Trophoblast cell (in vitro differentiated cells and primary cell): Measurements from ENCODE around the gene NCR2.

Experiments used
- DNase-seq, 2 donors: peaks; one replicate each; pipeline ENCODE4 v3.0.0-alpha.2; 2016
- H2AFZ ChIP-seq: 2 replicates; pipeline ENCODE4 v1.6.1; 2013; ENCODE audit warnings: low read length, moderate library complexity, mild to moderate bottlenecking; ENCODE audit not compliant: insufficient read depth, poor library complexity
- H2AK5ac ChIP-seq: 2 replicates; pipeline ENCODE4 v1.6.1; 2013; ENCODE audit warnings: mild to moderate bottlenecking, low read length
- H2BK120ac ChIP-seq: 2 replicates; pipeline ENCODE4 v1.6.1; 2013; ENCODE audit warnings: low read length, mild to moderate bottlenecking, moderate library complexity; ENCODE audit not compliant: insufficient read depth, poor library complexity
- H2BK12ac ChIP-seq: 2 replicates; pipeline ENCODE4 v1.6.1; 2013; ENCODE audit warnings: mild to moderate bottlenecking, low read length, moderate library complexity
- H2BK5ac ChIP-seq: 2 replicates; pipeline ENCODE4 v1.6.1; 2013; ENCODE audit warnings: low read length, low read depth, moderate library complexity, mild to moderate bottlenecking; ENCODE audit not compliant: poor library complexity
- H3K14ac ChIP-seq: 2 replicates; pipeline ENCODE4 v1.6.1; 2013; ENCODE audit warnings: mild to moderate bottlenecking, low read length
- H3K18ac ChIP-seq: 2 replicates; pipeline ENCODE4 v1.6.1; 2013; ENCODE audit warnings: mild to moderate bottlenecking, low read length
- H3K23ac ChIP-seq: 2 replicates; pipeline ENCODE4 v1.6.1; 2013; ENCODE audit warnings: low read length
- H3K27ac ChIP-seq: 2 replicates; pipeline ENCODE4 v1.5.1; 2013; ENCODE audit warnings: low read depth, mild to moderate bottlenecking, inconsistent platforms, low read length, moderate library complexity
- H3K27me3 ChIP-seq: 2 replicates; pipeline ENCODE4 v1.6.1; 2013; ENCODE audit warnings: inconsistent platforms, mild to moderate bottlenecking, low read length, moderate library complexity; ENCODE audit not compliant: insufficient read depth
- H3K36me3 ChIP-seq, 2 experiments: 1 replicate in 1 of 2; 2 replicates in 1 of 2; pipeline ENCODE4 v1.6.1; 2013; ENCODE audit warnings: low read length in 2 of 2, mild to moderate bottlenecking in 2 of 2, moderate library complexity in 1 of 2; ENCODE audit not compliant: insufficient read depth in 2 of 2, control insufficient read depth in 1 of 2
- H3K4ac ChIP-seq: 2 replicates; pipeline ENCODE4 v1.6.1; 2013; ENCODE audit warnings: low read depth, mild to moderate bottlenecking, low read length, moderate library complexity
- H3K4me1 ChIP-seq, 2 experiments: 1 replicate in 1 of 2; 2 replicates in 1 of 2; pipeline ENCODE4 v1.6.1; 2013; ENCODE audit warnings: low read length in 2 of 2, mild to moderate bottlenecking in 2 of 2, moderate library complexity in 1 of 2; ENCODE audit not compliant: insufficient read depth in 2 of 2, control insufficient read depth in 1 of 2
- H3K4me2 ChIP-seq: 2 replicates; pipeline ENCODE4 v1.6.1; 2013; ENCODE audit warnings: inconsistent platforms, mild to moderate bottlenecking, low read length, moderate library complexity
- H3K4me3 ChIP-seq: 2 replicates; pipeline ENCODE4 v1.5.1; 2013; ENCODE audit warnings: mild to moderate bottlenecking, low read depth, low read length, inconsistent platforms
- H3K79me1 ChIP-seq: one replicate; pipeline ENCODE4 v1.6.1; 2013; ENCODE audit warnings: low read length
- H3K79me2 ChIP-seq: 2 replicates; pipeline ENCODE4 v1.6.1; 2013; ENCODE audit warnings: low read length, mild to moderate bottlenecking; ENCODE audit not compliant: control insufficient read depth, insufficient read depth, poor library complexity
- H3K9ac ChIP-seq: 2 replicates; pipeline ENCODE4 v1.6.1; 2013; ENCODE audit warnings: mild to moderate bottlenecking, low read length
- H3K9me3 ChIP-seq: 2 replicates; pipeline ENCODE4 v1.6.1; 2013; ENCODE audit warnings: low read depth, mild to moderate bottlenecking, control low read depth, inconsistent platforms, low read length; ENCODE audit not compliant: insufficient read depth
- H4K12ac ChIP-seq: 2 replicates; pipeline ENCODE4 v1.6.1; 2013; ENCODE audit warnings: low read depth, mild to moderate bottlenecking, low read length, moderate library complexity
- H4K8ac ChIP-seq: 2 replicates; pipeline ENCODE4 v1.6.1; 2013; ENCODE audit warnings: low read depth, mild to moderate bottlenecking, low read length, moderate library complexity
- H4K91ac ChIP-seq: one replicate; pipeline ENCODE4 v1.6.1; 2013; ENCODE audit warnings: low read depth, mild to moderate bottlenecking, low read length, moderate library complexity
- WGBS: extraction: QIAGEN DNeasy Blood & Tissue Kit; methylation state at CpG from one replicate; pipeline ENCODE4 v1.1.7; 2013; ENCODE audit warnings: missing lambda C conversion rate; ENCODE audit not compliant: insufficient read length, insufficient coverage; ENCODE audit errors: extremely low coverage; 5-methylcytosine and 5-hydroxymethylcytosine counted together

The NCR2 gene

GRCh38 chr6:41332241-41332640 is 3.2 kb upstream of the NCR2 start:
- no peak overlapping the region for H2BK12ac ChIP-seq

GRCh38 chr6:41332842-41333736 is 2.3 kb upstream of the NCR2 start:
- H3K18ac ChIP-seq: no peak overlapping the region
- H3K14ac ChIP-seq: no peak overlapping the region
- H2BK12ac ChIP-seq: no peak overlapping the region
- no CpG with 5 or more reads among the region's 4 CpGs for WGBS
- no peak overlapping the region for H3K4me3 ChIP-seq
- H4K12ac ChIP-seq: no peak overlapping the region
- no peak overlapping the region for H4K8ac ChIP-seq
- no peak overlapping the region for H3K4ac ChIP-seq
- no peak overlapping the region for H2AFZ ChIP-seq
- H2BK5ac ChIP-seq: no peak overlapping the region
- H4K91ac ChIP-seq: no peak overlapping the region
- no peak overlapping the region for H2AK5ac ChIP-seq
- no peaks in the 10 kb centered on the region for H3K27me3 ChIP-seq
- H3K9me3 ChIP-seq: no peaks in the 10 kb centered on the region
- no peak overlapping the region for H3K27ac ChIP-seq
- H3K79me2 ChIP-seq: no peaks in the 10 kb centered on the region
- H3K4me2 ChIP-seq: no peak overlapping the region
- H3K4me1 ChIP-seq: no peaks in the 10 kb centered on the region
- no peak overlapping the region for H3K9ac ChIP-seq
- DNase-seq: no peak
- no peak overlapping the region for H2BK120ac ChIP-seq
- no peaks in the 10 kb centered on the region for H3K79me1 ChIP-seq
- no peak overlapping the region for H3K23ac ChIP-seq
- H3K36me3 ChIP-seq: no peaks in the 10 kb centered on the region

More at GRCh38 chr6:41332241-41332640, 3.2 kb upstream of the NCR2 start:
- Histone ChIP-seq H3K36me3 (no peaks in the 10 kb centered on the region), H3K27ac (no peak overlapping the region), H3K4me3 (no peak overlapping the region), H3K14ac (no peak overlapping the region), H3K4me1 (no peaks in the 10 kb centered on the region), H4K8ac (no peak overlapping the region), H3K27me3 (no peaks in the 10 kb centered on the region), H3K9ac (no peak overlapping the region), H3K18ac (no peak overlapping the region), H3K9me3 (no peaks in the 10 kb centered on the region), H2BK5ac (no peak overlapping the region), H4K91ac (no peak overlapping the region), H2BK120ac (no peak overlapping the region), H3K79me1 (no peaks in the 10 kb centered on the region), H4K12ac (no peak overlapping the region), H2AFZ (no peak overlapping the region), H3K79me2 (no peaks in the 10 kb centered on the region), H2AK5ac (no peak overlapping the region), H3K4ac (no peak overlapping the region), H3K23ac (no peak overlapping the region), H3K4me2 (no peak overlapping the region)
- no peak for DNase-seq
- WGBS: no CpG with 5 or more reads among the region's 8 CpGs

GRCh38 chr6:41334482-41335040 is 847 bp upstream of the NCR2 start:
- Histone ChIP-seq H3K4me3 (no peak overlapping the region), H4K8ac (no peak overlapping the region), H3K9ac (no peak overlapping the region), H3K4me2 (no peak overlapping the region), H4K12ac (no peak overlapping the region), H3K27me3 (no peaks in the 10 kb centered on the region), H2AFZ (no peak overlapping the region), H3K23ac (no peak overlapping the region), H3K36me3 (no peaks in the 10 kb centered on the region), H3K4me1 (no peaks in the 10 kb centered on the region), H4K91ac (no peak overlapping the region), H2BK5ac (no peak overlapping the region), H3K27ac (no peak overlapping the region), H2BK120ac (no peak overlapping the region), H2BK12ac (no peak overlapping the region), H3K14ac (no peak overlapping the region), H3K79me1 (no peaks in the 10 kb centered on the region), H3K79me2 (no peaks in the 10 kb centered on the region), H3K18ac (no peak overlapping the region), H3K9me3 (no peaks in the 10 kb centered on the region), H2AK5ac (no peak overlapping the region), H3K4ac (no peak overlapping the region)
- WGBS: no CpG with 5 or more reads among the region's 11 CpGs
- DNase-seq: no peak

- H3K79me2 ChIP-seq: no peaks in the 10 kb centered on the region
- H3K18ac ChIP-seq: no peak overlapping the region
- H3K14ac ChIP-seq: no peak overlapping the region
- no peak overlapping the region for H3K4me3 ChIP-seq
- H3K4me2 ChIP-seq: no peak overlapping the region
- no peak overlapping the region for H3K9ac ChIP-seq
- H4K8ac ChIP-seq: no peak overlapping the region
- no peak overlapping the region for H2BK12ac ChIP-seq
- no peak for DNase-seq
- H3K27ac ChIP-seq: no peak overlapping the region
- WGBS: no CpG with 5 or more reads among the region's 11 CpGs
- H2AK5ac ChIP-seq: no peak overlapping the region
- no peaks in the 10 kb centered on the region for H3K27me3 ChIP-seq
- no peak overlapping the region for H3K4ac ChIP-seq
- H4K12ac ChIP-seq: no peak overlapping the region
- H3K4me1 ChIP-seq: no peaks in the 10 kb centered on the region
- H3K9me3 ChIP-seq: no peaks in the 10 kb centered on the region
- no peaks in the 10 kb centered on the region for H3K79me1 ChIP-seq
- no peak overlapping the region for H2BK5ac ChIP-seq
- no peak overlapping the region for H2AFZ ChIP-seq
- H4K91ac ChIP-seq: no peak overlapping the region
- no peaks in the 10 kb centered on the region for H3K36me3 ChIP-seq
- no peak overlapping the region for H2BK120ac ChIP-seq
- no peak overlapping the region for H3K23ac ChIP-seq
Measured at GRCh38 chr6:41335943-41336342, 535 bp downstream of the NCR2 start.
